SK-N-SH treated with all-trans-retinoic acid at 6 μM for 48 hours (cell line): ENCODE measurements around the gene ZMIZ1.

Experiments
- ATAC-seq: fragments of 200-7000 bp; cut with Tn5 transposase; 3 replicates; pipeline ENCODE4 v1.9.1; 2020; ENCODE audit warnings: mild to moderate bottlenecking, moderate library complexity
- ARNTL ChIP-seq: fragments of 450-650 bp; formaldehyde crosslinking; IDR thresholded peaks from 2 replicates; pipeline ENCODE4 v1.5.0; 2020; ENCODE audit warnings: low read depth, mild to moderate bottlenecking, moderate library complexity, borderline replicate concordance
- BACH2 ChIP-seq: fragments of 250-450 bp; sonication (Bioruptor Pico); IDR thresholded peaks from 2 replicates; pipeline ENCODE4 v1.9.0; 2021; ENCODE audit warnings: mild to moderate bottlenecking, borderline replicate concordance
- CSDC2 ChIP-seq: fragments of 250-450 bp; sonication (Bioruptor Pico); IDR thresholded peaks from 2 replicates; pipeline ENCODE4 v1.5.0; 2020; ENCODE audit warnings: mild to moderate bottlenecking, moderate library complexity
- ESRRG ChIP-seq: fragments of 250-450 bp; sonication (Bioruptor Pico); IDR thresholded peaks from 2 replicates; pipeline ENCODE4 v1.6.1; 2021; ENCODE audit warnings: mild to moderate bottlenecking
- ISL1 ChIP-seq: fragments of 250-450 bp; sonication (Bioruptor Pico); IDR thresholded peaks from 2 replicates; pipeline ENCODE4 v2.1.2; 2022; ENCODE audit warnings: mild to moderate bottlenecking, moderate library complexity
- OSR1 ChIP-seq: fragments of 250-450 bp; sonication (Bioruptor Pico); IDR thresholded peaks from 2 replicates; pipeline ENCODE4 v1.8.0; 2022; ENCODE audit warnings: moderate library complexity, mild to moderate bottlenecking, inconsistent platforms
- PPARA ChIP-seq: fragments of 250-450 bp; sonication (Bioruptor Pico); IDR thresholded peaks from 2 replicates; pipeline ENCODE4 v1.5.0; 2020; ENCODE audit warnings: mild to moderate bottlenecking, borderline replicate concordance
- RARB ChIP-seq: fragments of 250-450 bp; sonication (Bioruptor Pico); IDR thresholded peaks from 2 replicates; pipeline ENCODE4 v1.8.0; 2021; ENCODE audit warnings: mild to moderate bottlenecking, moderate library complexity
- SNAI2 ChIP-seq: fragments of 250-450 bp; sonication (Bioruptor Pico); IDR thresholded peaks from 2 replicates; pipeline ENCODE4 v1.5.0; 2020; ENCODE audit warnings: mild to moderate bottlenecking, moderate library complexity
- TCF4 ChIP-seq: fragments of 250-450 bp; sonication (Bioruptor Pico); IDR thresholded peaks from 2 replicates; pipeline ENCODE4 v1.8.0; 2021; ENCODE audit warnings: mild to moderate bottlenecking, moderate library complexity, borderline replicate concordance
- TOX ChIP-seq: fragments of 250-450 bp; sonication (Bioruptor Pico); IDR thresholded peaks from 2 replicates; pipeline ENCODE4 v1.8.0; 2021; ENCODE audit warnings: mild to moderate bottlenecking, moderate library complexity, borderline replicate concordance
- ZFP3 ChIP-seq: fragments of 250-450 bp; sonication (Bioruptor Pico); IDR thresholded peaks from 2 replicates; pipeline ENCODE4 v1.5.0; 2020; ENCODE audit warnings: mild to moderate bottlenecking, moderate library complexity
- ZFP30 ChIP-seq: fragments of 450-650 bp; formaldehyde crosslinking; IDR thresholded peaks from 2 replicates; pipeline ENCODE4 v1.5.0; 2022; ENCODE audit warnings: mild to moderate bottlenecking, moderate library complexity
- ZNF8 ChIP-seq: fragments of 450-650 bp; formaldehyde crosslinking; IDR thresholded peaks from 2 replicates; pipeline ENCODE4 v1.5.0; 2020; ENCODE audit warnings: mild to moderate bottlenecking, moderate library complexity
- TF ChIP-seq, protein P1 (sequence below): fragments of 250-450 bp; sonication (Bioruptor Pico); IDR thresholded peaks from 2 replicates; pipeline ENCODE4 v1.8.0; 2020; ENCODE audit warnings: mild to moderate bottlenecking, moderate library complexity, borderline replicate concordance
- TF ChIP-seq, protein P2 (sequence below): fragments of 250-450 bp; sonication (Bioruptor Pico); IDR thresholded peaks from 2 replicates; pipeline ENCODE4 v1.8.0; 2021; ENCODE audit warnings: low read depth, mild to moderate bottlenecking, moderate library complexity, borderline replicate concordance
- TF ChIP-seq, protein P3 (sequence below): fragments of 250-450 bp; sonication (Bioruptor Pico); IDR thresholded peaks from 2 replicates; pipeline ENCODE4 v1.5.0; 2020; ENCODE audit warnings: mild to moderate bottlenecking, moderate library complexity
- TF ChIP-seq, protein P4 (sequence below): fragments of 250-450 bp; sonication (Bioruptor Pico); IDR thresholded peaks from 2 replicates; pipeline ENCODE4 v1.5.1; 2021; ENCODE audit warnings: mild to moderate bottlenecking, moderate library complexity

The ZMIZ1 gene

DNA sequence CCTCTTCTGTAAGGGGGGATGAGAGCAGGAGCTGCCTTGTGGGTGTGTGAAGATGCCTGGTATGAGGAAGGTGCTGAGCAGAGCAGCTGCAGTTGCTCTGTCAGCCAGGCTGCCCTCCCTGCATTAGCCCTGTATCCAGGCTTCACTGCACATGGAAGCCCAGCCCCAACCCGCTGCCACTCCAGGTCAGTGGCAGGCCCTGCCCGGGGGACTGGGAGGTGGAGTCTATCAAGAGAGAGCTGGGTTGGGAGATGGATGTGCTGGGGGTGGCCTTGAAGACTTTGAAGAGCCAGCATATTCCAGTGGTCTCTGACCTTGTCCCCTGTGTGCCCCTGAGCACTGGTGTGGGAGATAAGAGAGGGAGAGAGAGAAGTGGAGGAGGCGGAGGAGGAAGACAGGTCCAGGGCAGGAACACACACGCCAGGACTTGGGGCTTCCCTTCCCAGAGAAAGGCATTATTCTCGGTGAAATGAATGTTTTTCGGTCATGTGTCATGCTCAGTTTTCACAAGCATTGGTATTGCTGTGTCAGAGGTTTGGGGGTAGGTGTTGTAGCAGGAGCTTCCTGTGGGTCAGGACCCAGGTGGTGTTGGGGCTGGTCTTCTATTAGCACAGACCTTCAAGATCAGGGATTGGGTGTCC, 281.1 kb downstream of the ZMIZ1 start (continued):
- TF ChIP-seq, protein P1, sequence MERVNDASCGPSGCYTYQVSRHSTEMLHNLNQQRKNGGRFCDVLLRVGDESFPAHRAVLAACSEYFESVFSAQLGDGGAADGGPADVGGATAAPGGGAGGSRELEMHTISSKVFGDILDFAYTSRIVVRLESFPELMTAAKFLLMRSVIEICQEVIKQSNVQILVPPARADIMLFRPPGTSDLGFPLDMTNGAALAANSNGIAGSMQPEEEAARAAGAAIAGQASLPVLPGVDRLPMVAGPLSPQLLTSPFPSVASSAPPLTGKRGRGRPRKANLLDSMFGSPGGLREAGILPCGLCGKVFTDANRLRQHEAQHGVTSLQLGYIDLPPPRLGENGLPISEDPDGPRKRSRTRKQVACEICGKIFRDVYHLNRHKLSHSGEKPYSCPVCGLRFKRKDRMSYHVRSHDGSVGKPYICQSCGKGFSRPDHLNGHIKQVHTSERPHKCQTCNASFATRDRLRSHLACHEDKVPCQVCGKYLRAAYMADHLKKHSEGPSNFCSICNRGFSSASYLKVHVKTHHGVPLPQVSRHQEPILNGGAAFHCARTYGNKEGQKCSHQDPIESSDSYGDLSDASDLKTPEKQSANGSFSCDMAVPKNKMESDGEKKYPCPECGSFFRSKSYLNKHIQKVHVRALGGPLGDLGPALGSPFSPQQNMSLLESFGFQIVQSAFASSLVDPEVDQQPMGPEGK (CRISPR knock-in tag): no peak
- TF ChIP-seq PPARA (no peak), ZFP30 (no peak), ZNF8 (CRISPR knock-in tag) (no peak), ESRRG (CRISPR knock-in tag) (no peak), OSR1 (CRISPR knock-in tag) (no peak)

DNA sequence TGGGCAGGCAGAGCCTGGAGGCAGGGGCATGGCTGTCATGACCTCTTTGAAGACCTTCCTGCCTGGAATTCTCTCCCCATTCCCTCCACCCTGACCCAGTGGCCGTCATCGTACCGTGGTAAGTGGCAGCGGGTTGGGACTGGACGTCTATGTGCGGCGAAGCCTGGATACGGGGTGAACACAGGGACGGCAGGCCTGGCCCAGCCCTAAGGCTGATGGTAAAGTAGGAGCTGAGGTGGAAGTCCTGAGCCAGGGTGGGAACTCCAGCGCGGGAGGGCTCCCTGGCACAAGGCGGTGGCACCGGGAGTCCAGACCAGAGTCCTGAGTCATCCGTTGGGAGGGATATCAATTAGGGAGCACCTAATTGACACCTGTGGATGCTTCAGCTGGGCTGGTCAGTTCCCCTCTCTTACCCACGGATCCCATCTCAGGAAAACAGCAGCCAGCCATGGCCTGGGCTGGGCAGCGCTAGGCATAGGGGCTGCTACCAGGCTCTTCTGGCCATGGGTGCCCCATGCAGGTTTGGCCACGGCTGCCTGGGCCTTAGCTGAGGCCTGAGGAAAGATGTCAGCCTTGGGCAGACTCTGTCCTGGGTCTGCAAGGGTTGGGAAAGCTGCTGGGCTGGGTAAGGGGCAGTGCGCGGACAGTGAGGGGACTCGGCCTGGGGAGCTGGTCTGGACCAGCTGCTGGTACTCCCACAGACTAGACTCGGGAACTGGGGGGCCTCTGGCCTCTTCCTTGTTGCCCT, 281.8 kb downstream of the ZMIZ1 start:
- ATAC-seq: no peak

DNA sequence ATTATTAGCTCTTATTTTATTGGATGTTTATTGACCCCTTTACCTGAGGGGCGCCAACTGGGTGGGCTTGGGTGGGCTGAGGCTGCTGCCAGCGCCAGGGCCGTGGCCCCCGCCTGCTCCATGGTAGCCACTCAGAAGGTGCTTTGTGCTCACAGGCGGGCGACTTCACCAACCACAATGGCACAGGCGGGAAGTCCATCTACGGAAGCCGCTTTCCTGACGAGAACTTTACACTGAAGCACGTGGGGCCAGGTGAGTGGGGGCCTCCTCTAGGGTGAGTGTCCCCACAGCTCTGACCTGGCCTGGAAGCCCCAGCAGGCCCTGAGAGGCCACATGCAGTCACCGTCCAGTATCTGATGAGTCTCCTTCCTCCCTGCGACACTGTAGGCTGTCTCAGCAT, 282.6 kb downstream of the ZMIZ1 start:
- no peak for ATAC-seq
- TF ChIP-seq BACH2 (CRISPR knock-in tag): no peak
- TF ChIP-seq, protein P2, sequence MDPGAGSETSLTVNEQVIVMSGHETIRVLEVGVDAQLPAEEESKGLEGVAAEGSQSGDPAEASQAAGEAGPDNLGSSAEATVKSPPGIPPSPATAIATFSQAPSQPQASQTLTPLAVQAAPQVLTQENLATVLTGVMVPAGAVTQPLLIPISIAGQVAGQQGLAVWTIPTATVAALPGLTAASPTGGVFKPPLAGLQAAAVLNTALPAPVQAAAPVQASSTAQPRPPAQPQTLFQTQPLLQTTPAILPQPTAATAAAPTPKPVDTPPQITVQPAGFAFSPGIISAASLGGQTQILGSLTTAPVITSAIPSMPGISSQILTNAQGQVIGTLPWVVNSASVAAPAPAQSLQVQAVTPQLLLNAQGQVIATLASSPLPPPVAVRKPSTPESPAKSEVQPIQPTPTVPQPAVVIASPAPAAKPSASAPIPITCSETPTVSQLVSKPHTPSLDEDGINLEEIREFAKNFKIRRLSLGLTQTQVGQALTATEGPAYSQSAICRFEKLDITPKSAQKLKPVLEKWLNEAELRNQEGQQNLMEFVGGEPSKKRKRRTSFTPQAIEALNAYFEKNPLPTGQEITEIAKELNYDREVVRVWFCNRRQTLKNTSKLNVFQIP (CRISPR knock-in tag): no peak
- no peak for TF ChIP-seq CSDC2 (CRISPR knock-in tag)
- no peak for TF ChIP-seq RARB (CRISPR knock-in tag)
- TF ChIP-seq, protein P3, sequence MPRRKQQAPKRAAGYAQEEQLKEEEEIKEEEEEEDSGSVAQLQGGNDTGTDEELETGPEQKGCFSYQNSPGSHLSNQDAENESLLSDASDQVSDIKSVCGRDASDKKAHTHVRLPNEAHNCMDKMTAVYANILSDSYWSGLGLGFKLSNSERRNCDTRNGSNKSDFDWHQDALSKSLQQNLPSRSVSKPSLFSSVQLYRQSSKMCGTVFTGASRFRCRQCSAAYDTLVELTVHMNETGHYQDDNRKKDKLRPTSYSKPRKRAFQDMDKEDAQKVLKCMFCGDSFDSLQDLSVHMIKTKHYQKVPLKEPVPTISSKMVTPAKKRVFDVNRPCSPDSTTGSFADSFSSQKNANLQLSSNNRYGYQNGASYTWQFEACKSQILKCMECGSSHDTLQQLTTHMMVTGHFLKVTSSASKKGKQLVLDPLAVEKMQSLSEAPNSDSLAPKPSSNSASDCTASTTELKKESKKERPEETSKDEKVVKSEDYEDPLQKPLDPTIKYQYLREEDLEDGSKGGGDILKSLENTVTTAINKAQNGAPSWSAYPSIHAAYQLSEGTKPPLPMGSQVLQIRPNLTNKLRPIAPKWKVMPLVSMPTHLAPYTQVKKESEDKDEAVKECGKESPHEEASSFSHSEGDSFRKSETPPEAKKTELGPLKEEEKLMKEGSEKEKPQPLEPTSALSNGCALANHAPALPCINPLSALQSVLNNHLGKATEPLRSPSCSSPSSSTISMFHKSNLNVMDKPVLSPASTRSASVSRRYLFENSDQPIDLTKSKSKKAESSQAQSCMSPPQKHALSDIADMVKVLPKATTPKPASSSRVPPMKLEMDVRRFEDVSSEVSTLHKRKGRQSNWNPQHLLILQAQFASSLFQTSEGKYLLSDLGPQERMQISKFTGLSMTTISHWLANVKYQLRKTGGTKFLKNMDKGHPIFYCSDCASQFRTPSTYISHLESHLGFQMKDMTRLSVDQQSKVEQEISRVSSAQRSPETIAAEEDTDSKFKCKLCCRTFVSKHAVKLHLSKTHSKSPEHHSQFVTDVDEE (CRISPR knock-in tag): no peak
- no peak for TF ChIP-seq TOX
- no peak for TF ChIP-seq ARNTL (CRISPR knock-in tag)
- TF ChIP-seq TCF4 (CRISPR knock-in tag): no peak
- TF ChIP-seq ZNF8 (CRISPR knock-in tag): no peak
- TF ChIP-seq OSR1 (CRISPR knock-in tag): no peak
- TF ChIP-seq ESRRG (CRISPR knock-in tag): no peak
- TF ChIP-seq ZFP3 (CRISPR knock-in tag): no peak
- TF ChIP-seq PPARA: no peak
- TF ChIP-seq, protein P4, sequence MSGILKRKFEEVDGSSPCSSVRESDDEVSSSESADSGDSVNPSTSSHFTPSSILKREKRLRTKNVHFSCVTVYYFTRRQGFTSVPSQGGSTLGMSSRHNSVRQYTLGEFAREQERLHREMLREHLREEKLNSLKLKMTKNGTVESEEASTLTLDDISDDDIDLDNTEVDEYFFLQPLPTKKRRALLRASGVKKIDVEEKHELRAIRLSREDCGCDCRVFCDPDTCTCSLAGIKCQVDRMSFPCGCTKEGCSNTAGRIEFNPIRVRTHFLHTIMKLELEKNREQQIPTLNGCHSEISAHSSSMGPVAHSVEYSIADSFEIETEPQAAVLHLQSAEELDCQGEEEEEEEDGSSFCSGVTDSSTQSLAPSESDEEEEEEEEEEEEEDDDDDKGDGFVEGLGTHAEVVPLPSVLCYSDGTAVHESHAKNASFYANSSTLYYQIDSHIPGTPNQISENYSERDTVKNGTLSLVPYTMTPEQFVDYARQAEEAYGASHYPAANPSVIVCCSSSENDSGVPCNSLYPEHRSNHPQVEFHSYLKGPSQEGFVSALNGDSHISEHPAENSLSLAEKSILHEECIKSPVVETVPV (CRISPR knock-in tag): no peak
- TF ChIP-seq SNAI2 (CRISPR knock-in tag): no peak

More for the DNA sequence above, 281.8 kb downstream of the ZMIZ1 start:
- TF ChIP-seq ESRRG (CRISPR knock-in tag) (no peak), ISL1 (CRISPR knock-in tag) (no peak), OSR1 (CRISPR knock-in tag) (no peak), TOX (no peak), SNAI2 (CRISPR knock-in tag) (no peak), ARNTL (CRISPR knock-in tag) (no peak), RARB (CRISPR knock-in tag) (no peak)
- TF ChIP-seq, protein P1 (CRISPR knock-in tag): no peak
- TF ChIP-seq, protein P3 (CRISPR knock-in tag): no peak
